GM12873 (cell line): Measurements from ENCODE around the gene DRC3.

Experiments
- TF ChIP-seq, protein P1 (sequence below): IDR thresholded peaks from 2 replicates; pipeline ENCODE4 v1.5.1; 2012; ENCODE audit warnings: low read depth, mild to moderate bottlenecking, moderate library complexity, low read length, control low read depth; ENCODE audit not compliant: insufficient read depth; ENCODE audit errors: missing control alignments

The DRC3 gene

DNA sequence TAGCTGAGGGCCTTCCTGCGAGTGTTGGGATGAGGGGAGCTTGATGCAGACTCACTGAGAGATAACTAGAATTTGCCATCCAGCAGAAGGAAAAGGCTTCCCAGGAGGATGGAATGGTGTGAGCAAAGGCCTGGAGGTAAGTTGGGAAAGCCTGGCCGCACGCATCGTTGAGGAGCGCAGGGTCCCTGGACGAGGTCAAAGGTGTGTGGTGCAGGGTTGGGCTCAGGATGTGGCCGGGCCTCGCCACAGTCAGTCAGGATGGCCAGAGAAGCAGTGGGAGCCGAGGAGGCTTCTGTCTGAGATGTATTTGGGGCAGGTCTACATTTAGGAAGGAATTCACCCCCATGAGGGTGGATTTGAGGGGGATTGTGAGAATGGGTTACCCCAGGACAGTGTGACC is 16.4 kb downstream of the DRC3 start:
- TF ChIP-seq, protein P1, sequence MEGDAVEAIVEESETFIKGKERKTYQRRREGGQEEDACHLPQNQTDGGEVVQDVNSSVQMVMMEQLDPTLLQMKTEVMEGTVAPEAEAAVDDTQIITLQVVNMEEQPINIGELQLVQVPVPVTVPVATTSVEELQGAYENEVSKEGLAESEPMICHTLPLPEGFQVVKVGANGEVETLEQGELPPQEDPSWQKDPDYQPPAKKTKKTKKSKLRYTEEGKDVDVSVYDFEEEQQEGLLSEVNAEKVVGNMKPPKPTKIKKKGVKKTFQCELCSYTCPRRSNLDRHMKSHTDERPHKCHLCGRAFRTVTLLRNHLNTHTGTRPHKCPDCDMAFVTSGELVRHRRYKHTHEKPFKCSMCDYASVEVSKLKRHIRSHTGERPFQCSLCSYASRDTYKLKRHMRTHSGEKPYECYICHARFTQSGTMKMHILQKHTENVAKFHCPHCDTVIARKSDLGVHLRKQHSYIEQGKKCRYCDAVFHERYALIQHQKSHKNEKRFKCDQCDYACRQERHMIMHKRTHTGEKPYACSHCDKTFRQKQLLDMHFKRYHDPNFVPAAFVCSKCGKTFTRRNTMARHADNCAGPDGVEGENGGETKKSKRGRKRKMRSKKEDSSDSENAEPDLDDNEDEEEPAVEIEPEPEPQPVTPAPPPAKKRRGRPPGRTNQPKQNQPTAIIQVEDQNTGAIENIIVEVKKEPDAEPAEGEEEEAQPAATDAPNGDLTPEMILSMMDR = no peak

DNA sequence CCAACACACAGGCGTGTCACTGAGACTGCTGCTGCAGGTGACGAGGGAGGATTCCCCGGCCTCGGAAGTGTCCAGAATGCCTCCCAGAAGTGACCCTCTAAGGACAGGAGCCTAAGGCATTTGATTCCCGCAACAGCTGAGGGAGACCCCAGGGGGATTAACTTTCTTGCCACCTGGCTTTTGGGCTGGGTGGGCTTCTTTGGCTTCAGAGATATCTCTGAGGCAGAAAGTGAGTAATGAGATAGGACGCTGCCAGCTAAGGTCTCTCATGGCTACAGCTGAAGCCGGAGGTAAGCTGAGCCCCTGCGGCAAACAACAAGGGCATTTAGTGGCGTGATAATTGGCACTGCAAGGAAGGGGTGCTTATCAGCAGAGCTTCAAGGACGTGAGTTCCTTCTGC is 17.0 kb downstream of the DRC3 start:
- TF ChIP-seq, protein P1 = no peak

DNA sequence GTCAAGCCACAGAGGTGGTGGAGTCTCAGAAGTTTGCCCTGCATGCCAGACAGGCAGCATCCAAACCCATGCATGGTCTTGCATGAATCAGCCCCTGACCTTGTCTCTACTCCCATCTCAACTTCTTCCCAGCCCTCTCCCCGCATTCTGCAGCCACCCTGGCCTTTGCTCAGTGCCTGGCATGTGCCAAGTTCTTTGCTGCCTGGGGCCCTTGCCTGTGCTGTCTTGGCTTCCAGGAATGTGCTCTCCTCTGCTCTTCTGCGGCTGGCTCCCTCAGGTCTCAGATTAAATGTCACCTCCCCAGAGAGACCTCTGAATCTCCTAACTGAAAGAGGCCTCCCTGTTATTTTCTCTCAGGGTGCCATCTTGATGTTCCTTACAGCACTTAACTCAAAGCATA is 17.6 kb downstream of the DRC3 start:
- TF ChIP-seq, protein P1 = no peak

DNA sequence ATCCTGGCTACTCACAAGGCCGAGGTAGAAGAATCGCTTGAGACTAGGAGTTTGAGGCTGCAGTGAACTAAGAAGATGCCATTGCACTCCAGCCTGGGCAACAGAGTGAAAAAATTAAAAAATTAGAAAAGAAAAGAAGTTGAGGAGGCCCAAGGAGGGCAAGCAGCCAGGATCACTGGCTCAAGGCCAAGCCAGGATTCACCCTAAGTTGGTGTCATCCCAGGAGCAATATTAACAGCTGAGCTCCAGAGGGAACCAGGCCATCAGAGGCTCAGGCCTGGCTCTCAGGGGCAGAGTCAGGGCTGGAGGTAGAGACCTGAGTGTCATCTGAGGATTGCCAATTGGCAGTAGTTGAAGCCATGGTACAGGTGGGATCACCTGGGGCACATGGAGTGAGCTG is 20.7 kb downstream of the DRC3 start:
- TF ChIP-seq, protein P1 = no peak

DNA sequence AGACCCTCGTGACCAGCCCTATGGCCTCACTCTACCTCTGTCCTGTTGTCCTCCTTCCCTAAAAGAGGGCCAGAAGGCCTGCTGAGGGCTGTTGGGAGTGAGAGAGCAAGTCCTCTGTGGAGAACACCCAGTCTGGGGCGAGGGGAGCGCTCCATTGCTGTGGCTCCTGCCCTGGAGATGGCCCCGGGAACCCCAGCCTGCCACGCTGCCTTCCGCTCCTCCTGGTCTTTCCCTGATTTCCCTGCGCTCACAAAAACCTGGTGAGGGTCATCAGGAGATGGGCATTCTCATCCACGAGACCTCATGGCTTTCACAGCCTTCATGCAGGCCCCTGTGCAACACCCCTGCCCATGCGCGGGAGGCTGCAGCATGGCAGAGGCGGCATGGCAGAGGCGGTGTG is 21.2 kb downstream of the DRC3 start:
- TF ChIP-seq, protein P1 = no peak

DNA sequence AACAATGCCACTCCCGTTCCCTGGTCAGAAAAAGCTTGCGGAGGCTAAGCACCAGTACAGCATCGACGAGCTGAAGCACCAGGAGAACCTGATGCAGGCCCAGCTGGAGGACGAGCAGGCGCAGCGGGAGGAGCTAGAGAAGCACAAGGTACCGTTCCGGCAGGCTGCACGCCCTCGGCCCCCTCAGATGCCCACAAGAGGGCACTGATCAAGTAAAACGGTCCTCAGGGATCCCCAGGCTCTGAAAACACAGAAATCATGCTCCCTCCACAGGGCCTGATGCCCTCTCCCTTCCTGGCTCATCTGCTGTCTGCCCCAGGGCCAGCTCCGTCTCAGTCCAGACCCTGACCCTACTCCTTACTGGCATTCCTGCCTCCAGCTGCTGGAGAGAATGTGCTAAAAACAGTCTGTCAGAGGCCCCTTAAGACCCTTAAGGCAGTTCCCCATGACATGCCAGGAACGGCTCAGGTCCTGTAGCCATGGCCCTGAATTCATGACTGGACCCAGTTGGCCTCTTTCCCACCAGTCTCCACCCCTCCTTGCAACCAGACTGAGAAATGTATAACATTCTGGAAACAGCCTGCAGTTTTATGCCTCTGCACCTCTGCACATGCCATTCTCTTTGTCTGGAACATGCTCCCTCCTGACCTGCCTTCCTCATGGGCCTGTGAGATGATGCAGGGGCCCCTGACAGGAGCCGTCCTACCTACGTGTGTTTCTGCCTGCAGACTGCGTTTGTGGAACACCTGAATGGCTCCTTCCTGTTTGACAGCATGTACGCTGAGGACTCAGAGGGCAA is 21.8 kb downstream of the DRC3 start:
- TF ChIP-seq, protein P1 = peak; percentile 53

DNA sequence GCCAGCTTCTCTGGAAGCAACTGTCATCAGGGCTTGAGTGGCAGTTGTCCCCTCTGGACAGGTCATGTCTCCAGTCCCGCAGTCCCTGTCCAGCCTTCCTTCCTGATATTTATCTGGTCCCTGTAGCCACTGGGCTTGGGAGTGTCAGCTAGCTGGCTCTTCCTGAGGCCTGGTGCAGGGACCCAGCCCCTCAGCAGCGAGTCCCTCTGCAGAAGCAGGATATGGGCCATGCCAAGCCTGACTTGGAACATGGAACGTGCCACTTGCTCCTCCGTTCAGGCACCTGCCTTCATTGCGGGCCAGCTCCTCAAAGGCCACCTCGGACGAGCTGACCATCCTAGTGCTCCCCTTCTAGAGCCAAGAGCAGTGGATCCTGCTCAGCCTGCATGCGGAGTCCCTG is 26.3 kb downstream of the DRC3 start:
- TF ChIP-seq, protein P1 = no peak
